ENCODE results near the gene CYP19A1. TPM values are rescaled to one million over a fixed set of nuclear protein-coding genes. Genes with fewer than 3 reads are reported as not detected.

The CYP19A1 gene
- total RNA-seq, 4 donors from 2014 or later: not detected

DNA sequence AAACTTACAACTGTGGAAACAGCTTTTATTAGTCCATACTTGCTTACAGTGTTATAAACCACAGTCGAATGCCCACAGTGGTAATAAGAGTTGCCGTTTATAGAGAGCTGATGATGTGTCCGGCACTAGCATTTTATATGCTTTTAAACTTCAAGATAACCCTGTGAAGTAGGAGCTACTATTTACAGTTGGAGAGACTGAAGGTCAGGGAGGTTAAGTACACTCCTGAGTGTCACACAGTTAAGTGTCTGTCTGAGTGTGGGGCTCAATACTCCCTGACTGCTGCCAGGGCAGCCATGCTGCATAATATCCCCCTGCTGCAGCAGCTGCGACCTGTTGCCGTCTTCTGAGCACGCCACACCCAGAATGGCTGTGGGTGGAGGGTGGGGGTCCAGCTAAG, 153.8 kb downstream of the CYP19A1 start:
- H3K36me3 ChIP-seq: no peaks in the 10 kb centered on the region

DNA sequence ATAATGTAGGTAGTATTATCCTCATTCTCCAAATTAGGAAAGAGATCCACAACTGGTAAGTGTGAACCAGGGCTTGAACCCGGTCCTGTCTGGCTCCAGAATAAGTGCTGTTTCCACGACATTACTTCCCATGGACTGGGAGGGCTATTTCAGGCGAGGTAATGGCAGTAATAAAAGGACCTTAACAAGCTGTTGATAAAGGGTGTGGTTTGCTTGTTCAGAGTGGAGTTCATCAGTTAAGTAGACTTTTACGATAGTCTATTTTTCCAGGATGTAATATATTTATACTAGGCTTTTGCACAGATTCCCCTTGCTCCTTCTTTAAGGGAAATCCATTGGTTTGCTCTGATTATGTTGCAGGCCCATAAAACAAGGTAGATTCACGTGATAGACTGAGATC, 155.3 kb downstream of the CYP19A1 start:
- TF ChIP-seq POLR2A (IDR thresholded peaks at IDR 0.05): no peak
- TF ChIP-seq, protein P1, sequence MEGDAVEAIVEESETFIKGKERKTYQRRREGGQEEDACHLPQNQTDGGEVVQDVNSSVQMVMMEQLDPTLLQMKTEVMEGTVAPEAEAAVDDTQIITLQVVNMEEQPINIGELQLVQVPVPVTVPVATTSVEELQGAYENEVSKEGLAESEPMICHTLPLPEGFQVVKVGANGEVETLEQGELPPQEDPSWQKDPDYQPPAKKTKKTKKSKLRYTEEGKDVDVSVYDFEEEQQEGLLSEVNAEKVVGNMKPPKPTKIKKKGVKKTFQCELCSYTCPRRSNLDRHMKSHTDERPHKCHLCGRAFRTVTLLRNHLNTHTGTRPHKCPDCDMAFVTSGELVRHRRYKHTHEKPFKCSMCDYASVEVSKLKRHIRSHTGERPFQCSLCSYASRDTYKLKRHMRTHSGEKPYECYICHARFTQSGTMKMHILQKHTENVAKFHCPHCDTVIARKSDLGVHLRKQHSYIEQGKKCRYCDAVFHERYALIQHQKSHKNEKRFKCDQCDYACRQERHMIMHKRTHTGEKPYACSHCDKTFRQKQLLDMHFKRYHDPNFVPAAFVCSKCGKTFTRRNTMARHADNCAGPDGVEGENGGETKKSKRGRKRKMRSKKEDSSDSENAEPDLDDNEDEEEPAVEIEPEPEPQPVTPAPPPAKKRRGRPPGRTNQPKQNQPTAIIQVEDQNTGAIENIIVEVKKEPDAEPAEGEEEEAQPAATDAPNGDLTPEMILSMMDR (IDR thresholded peaks at IDR 0.05): no peak
- H3K27me3 ChIP-seq: no peaks in the 10 kb centered on the region
- H3K9me3 ChIP-seq: no peaks in the 10 kb centered on the region
- no peak overlapping the region for H3K27ac ChIP-seq
- intact Hi-C loops (cut with DNase I; ENCODE audit: low total_unique reads): no loop called here
- H3K36me3 ChIP-seq: no peaks in the 10 kb centered on the region
- no peaks in the 10 kb centered on the region for H3K4me1 ChIP-seq
- DNase-seq: no peak
- no peak overlapping the region for H3K4me3 ChIP-seq

More for the DNA sequence above, 153.8 kb downstream of the CYP19A1 start:
- intact Hi-C loops (cut with DNase I; ENCODE audit: low total_unique reads): no loop called here
- Histone ChIP-seq H3K27me3 (no peaks in the 10 kb centered on the region), H3K27ac (no peak overlapping the region), H3K4me1 (no peaks in the 10 kb centered on the region), H3K4me3 (no peak overlapping the region), H3K9me3 (no peaks in the 10 kb centered on the region)
- DNase-seq: no peak
- TF ChIP-seq, protein P1 (IDR thresholded peaks at IDR 0.05): no peak
- TF ChIP-seq POLR2A (IDR thresholded peaks at IDR 0.05): no peak

DNA sequence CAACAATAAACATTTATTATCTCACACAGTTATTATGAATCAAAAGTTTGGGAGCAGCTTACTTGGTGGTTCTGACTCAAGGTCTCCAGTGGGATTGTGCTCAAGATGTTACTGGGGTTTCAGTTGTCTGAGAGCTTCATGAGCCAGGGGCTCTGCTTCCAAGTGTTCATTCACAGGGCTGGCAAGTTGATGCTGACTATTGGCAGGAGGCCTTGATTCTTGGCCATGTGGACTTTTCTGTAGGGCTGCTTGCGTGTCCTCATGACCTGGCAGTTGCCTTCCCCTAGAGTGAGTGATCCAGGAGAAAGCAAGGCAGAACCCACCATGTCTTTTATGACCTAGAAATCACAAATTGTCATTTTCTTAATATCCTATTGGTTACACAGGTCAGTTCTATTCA, 156.5 kb downstream of the CYP19A1 start:
- no peak overlapping the region for H3K27ac ChIP-seq
- no peaks in the 10 kb centered on the region for H3K9me3 ChIP-seq
- intact Hi-C loops (cut with DNase I; ENCODE audit: low total_unique reads): no loop called here
- no peak for TF ChIP-seq POLR2A (IDR thresholded peaks at IDR 0.05)
- TF ChIP-seq, protein P1 (IDR thresholded peaks at IDR 0.05): no peak
- no peak overlapping the region for H3K4me3 ChIP-seq
- no peaks in the 10 kb centered on the region for H3K4me1 ChIP-seq
- H3K36me3 ChIP-seq: no peaks in the 10 kb centered on the region
- no peaks in the 10 kb centered on the region for H3K27me3 ChIP-seq
- DNase-seq: no peak

DNA sequence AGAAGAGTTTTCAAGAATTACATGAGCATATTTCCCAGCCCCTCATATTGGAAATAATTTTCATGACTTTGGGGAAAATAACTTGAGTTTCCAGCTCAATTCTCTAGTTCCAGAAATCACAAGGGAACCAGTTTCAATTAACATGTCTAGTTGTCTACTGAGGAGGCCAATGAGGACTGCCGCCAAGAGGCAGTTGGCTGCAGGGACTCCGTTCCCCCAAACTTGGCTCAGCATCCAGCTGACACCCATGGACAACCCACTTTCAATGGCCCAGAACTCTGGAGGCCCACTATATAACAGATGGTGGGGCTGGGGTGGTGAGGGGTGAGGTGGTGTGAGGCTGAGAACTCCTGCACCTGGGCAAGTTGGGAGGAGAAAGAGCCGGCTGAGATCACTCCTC, 157.2 kb downstream of the CYP19A1 start:
- H3K27ac ChIP-seq: no peak overlapping the region
- DNase-seq: no peak
- H3K4me1 ChIP-seq: no peaks in the 10 kb centered on the region
- TF ChIP-seq POLR2A (IDR thresholded peaks at IDR 0.05): no peak
- TF ChIP-seq, protein P1 (IDR thresholded peaks at IDR 0.05): no peak
- no peaks in the 10 kb centered on the region for H3K27me3 ChIP-seq
- no peaks in the 10 kb centered on the region for H3K36me3 ChIP-seq
- intact Hi-C loops (cut with DNase I; ENCODE audit: low total_unique reads): no loop called here
- H3K4me3 ChIP-seq: no peak overlapping the region
- no peaks in the 10 kb centered on the region for H3K9me3 ChIP-seq

DNA sequence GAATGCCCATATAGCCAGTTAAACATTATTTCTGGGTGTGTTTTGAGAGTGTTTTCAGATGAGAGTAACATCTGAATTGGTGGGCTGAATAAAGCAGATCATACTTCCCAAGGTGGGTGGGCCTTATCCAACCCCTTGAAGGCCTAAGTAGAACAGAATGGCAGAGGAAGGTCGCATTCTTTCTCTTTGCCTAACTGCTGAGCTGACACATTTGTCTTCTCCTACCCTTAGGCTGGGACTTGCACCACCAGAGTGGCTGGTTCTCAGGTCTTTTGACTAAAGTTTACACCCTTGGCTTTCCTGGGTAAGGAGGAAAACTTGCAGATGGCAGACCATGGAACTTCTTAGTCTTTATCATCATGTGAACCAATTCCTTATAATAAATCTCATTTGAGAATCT, 157.9 kb downstream of the CYP19A1 start:
- no peak for DNase-seq
- Histone ChIP-seq H3K9me3 (no peaks in the 10 kb centered on the region), H3K4me1 (no peaks in the 10 kb centered on the region), H3K4me3 (no peak overlapping the region), H3K27me3 (no peaks in the 10 kb centered on the region), H3K36me3 (no peaks in the 10 kb centered on the region), H3K27ac (no peak overlapping the region)
- TF ChIP-seq POLR2A (IDR thresholded peaks at IDR 0.05): no peak
- TF ChIP-seq, protein P1 (IDR thresholded peaks at IDR 0.05): no peak
- intact Hi-C loops (cut with DNase I; ENCODE audit: low total_unique reads): no loop called here
